A673 (cell line): ENCODE data around the gene CHORDC1.

ENCODE experiments used
- EZH2 ChIP-seq: fragments of 200-600 bp; sonication (generic); IDR thresholded peaks from 2 replicates; pipeline ENCODE4 v1.6.1; 2017; ENCODE audit warnings: borderline replicate concordance, low read depth, mild to moderate bottlenecking, mixed read lengths, antibody characterized with exemption, low read length; ENCODE audit not compliant: poor library complexity, severe bottlenecking
- TF ChIP-seq, protein P1 (sequence below): fragments of 300-800, 200-600 bp; sonication (generic); conservative IDR thresholded peaks from 2 replicates; pipeline ENCODE4 v1.5.1; 2017; ENCODE audit warnings: low read depth, mild to moderate bottlenecking, antibody characterized with exemption, low read length, moderate library complexity, mixed read lengths

DNA sequence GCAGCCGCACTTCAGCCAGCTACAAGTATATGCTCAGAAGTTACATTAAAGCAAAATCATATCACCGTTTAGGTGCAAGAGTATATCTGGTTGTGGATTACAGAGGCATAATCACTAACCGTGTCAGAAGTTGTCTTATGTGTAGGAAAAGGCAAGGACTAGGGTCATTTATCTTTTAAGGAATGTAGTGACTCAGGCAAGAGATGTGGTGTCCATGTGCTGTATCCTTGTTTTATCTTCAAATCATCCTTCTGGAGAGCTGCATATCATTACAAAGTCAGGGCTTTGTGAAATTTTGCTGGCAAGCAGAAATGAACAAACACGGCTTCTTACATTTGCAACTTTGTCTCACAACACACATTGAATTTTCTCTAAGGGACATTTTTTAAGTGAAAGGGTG lies 12.7 kb upstream of the CHORDC1 start:
- TF ChIP-seq, protein P1, sequence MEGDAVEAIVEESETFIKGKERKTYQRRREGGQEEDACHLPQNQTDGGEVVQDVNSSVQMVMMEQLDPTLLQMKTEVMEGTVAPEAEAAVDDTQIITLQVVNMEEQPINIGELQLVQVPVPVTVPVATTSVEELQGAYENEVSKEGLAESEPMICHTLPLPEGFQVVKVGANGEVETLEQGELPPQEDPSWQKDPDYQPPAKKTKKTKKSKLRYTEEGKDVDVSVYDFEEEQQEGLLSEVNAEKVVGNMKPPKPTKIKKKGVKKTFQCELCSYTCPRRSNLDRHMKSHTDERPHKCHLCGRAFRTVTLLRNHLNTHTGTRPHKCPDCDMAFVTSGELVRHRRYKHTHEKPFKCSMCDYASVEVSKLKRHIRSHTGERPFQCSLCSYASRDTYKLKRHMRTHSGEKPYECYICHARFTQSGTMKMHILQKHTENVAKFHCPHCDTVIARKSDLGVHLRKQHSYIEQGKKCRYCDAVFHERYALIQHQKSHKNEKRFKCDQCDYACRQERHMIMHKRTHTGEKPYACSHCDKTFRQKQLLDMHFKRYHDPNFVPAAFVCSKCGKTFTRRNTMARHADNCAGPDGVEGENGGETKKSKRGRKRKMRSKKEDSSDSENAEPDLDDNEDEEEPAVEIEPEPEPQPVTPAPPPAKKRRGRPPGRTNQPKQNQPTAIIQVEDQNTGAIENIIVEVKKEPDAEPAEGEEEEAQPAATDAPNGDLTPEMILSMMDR = no peak
- no peak for TF ChIP-seq EZH2
